ENCODE data around the gene SLC22A12.

- TF ChIP-seq CTCF (IDR thresholded peaks at IDR 0.05), result no peak
- TF ChIP-seq POLR2A (IDR thresholded peaks at IDR 0.05), result no peak
Observed at GRCh38 chr11:64624883-64625481, 34.0 kb downstream of the SLC22A12 start.

Measured in Peyer's patch (tissue), 4 donors.